OCI-LY1 (cell line): ENCODE results near the gene NDUFB11.

Source experiments
- EZH2 ChIP-seq: fragments of 200-600 bp; sonication (generic), shearing (Covaris generic); IDR thresholded peaks from 2 replicates; pipeline ENCODE4 v1.8.0; 2017; ENCODE audit warnings: borderline replicate concordance, mixed run types, mild to moderate bottlenecking, antibody characterized with exemption, low read length, moderate library complexity, mixed read lengths
- TF ChIP-seq, protein P1 (sequence below): fragments of 200-600 bp; sonication (generic), shearing (Covaris generic); IDR thresholded peaks from 2 replicates; pipeline ENCODE4 v1.5.1; 2017; ENCODE audit warnings: mild to moderate bottlenecking, antibody characterized with exemption, low read length, moderate library complexity, mixed read lengths

DNA sequence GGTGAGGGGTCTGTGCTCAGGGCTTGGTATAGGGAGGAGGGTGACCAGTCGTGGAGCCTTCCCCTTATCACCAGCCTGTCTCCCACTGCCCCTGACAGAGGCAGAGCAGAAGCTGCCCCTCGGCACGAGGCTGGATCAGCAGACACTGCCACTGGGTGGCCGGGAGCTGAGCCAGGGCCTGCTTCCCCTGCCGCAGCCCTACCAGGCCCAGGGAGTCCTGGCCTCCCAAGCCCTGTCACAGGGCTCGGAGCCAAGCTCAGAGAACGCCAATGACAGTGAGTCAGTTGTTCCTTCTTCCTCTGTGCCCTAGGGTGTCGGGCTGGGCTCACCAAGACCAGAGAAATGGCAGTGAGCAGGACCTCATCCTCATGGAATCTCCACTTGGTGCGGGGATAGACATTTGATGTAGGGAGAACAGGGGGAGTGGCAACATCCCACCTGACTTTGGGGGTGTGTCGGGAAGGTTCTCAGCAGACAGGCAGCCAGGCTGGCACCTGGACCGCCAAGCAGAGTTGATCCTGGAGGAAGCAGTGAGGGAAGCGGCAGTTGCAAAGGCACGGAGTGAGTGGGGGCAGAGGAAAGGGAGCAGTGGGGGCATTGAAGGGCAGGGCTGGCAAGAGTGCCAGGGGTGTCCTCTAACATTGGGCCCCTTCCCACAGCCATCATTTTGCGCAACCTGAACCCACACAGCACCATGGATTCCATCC is 34.9 kb upstream of the NDUFB11 start:
- TF ChIP-seq, protein P1, sequence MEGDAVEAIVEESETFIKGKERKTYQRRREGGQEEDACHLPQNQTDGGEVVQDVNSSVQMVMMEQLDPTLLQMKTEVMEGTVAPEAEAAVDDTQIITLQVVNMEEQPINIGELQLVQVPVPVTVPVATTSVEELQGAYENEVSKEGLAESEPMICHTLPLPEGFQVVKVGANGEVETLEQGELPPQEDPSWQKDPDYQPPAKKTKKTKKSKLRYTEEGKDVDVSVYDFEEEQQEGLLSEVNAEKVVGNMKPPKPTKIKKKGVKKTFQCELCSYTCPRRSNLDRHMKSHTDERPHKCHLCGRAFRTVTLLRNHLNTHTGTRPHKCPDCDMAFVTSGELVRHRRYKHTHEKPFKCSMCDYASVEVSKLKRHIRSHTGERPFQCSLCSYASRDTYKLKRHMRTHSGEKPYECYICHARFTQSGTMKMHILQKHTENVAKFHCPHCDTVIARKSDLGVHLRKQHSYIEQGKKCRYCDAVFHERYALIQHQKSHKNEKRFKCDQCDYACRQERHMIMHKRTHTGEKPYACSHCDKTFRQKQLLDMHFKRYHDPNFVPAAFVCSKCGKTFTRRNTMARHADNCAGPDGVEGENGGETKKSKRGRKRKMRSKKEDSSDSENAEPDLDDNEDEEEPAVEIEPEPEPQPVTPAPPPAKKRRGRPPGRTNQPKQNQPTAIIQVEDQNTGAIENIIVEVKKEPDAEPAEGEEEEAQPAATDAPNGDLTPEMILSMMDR = no peak
- TF ChIP-seq EZH2 = no peak
